HL-60 (cell line): ENCODE measurements around the gene KIF26B.

Experiments
- DNase-seq, 2 experiments: peaks; one replicate each; pipeline ENCODE4 v3.0.0-alpha.2; 2010 to 2020; ENCODE audit warnings: low read depth in 1 of 2, low spot score in 1 of 2
- H3K27ac ChIP-seq: fragments of 250-450 bp; sonication (Bioruptor Pico); replicated peaks from 2 replicates; pipeline ENCODE4 v1.5.1; 2020; ENCODE audit warnings: mild to moderate bottlenecking, moderate library complexity
- H3K27me3 ChIP-seq: fragments of 250-450 bp; sonication (Bioruptor Pico); 2 replicates; pipeline ENCODE4 v1.5.1; 2021; ENCODE audit warnings: mild to moderate bottlenecking, moderate library complexity; ENCODE audit not compliant: insufficient read depth, poor library complexity, severe bottlenecking
- H3K4me3 ChIP-seq: replicated peaks from 2 replicates; pipeline ENCODE4 v1.5.1; 2011; ENCODE audit warnings: mild to moderate bottlenecking, control low read depth, low read length; ENCODE audit not compliant: insufficient read depth
- CTCF ChIP-seq: IDR thresholded peaks from one replicate; pipeline ENCODE4 v1.5.1; 2011; ENCODE audit warnings: low read length, control low read depth, inconsistent platforms; ENCODE audit not compliant: insufficient read depth
- GABPA ChIP-seq: IDR thresholded peaks from 2 replicates; pipeline ENCODE4 v1.6.1; 2012; ENCODE audit warnings: low read depth
- POLR2AphosphoS5 ChIP-seq: IDR thresholded peaks from 2 replicates; pipeline ENCODE4 v1.6.1; 2012; ENCODE audit warnings: low read depth
- SPI1 ChIP-seq: IDR thresholded peaks from 2 replicates; pipeline ENCODE4 v1.6.1; 2012; ENCODE audit warnings: low read depth, mild to moderate bottlenecking, borderline replicate concordance
- TF ChIP-seq, protein P1 (sequence below): IDR thresholded peaks from 2 replicates; pipeline ENCODE4 v1.6.1; 2012; ENCODE audit warnings: low read depth; ENCODE audit not compliant: insufficient replicate concordance

The KIF26B gene

DNA sequence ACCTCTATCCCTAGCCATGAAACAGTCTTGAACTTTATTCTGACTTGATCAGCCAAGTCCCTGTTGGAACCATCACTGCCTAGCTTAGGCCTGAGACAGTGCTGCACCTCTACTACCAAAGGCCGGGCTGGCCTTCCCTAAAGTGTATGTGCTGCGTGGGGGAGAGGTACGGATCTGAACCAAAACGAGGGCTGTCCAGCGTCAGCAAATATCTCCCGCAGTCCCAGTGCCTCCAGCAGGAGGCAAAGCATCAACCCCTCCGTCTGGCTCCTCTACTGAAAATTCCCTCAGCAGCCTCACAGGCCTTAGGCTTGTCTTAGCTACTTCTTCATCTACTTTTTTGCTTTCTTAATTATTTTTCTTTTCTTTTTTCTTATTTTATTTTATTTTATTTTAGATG lies 33.3 kb upstream of the KIF26B start:
- Histone ChIP-seq H3K4me3 (no peak overlapping the region), H3K27me3 (no peaks in the 10 kb centered on the region), H3K27ac (no peak overlapping the region)
- no peak for DNase-seq
- TF ChIP-seq, protein P1, sequence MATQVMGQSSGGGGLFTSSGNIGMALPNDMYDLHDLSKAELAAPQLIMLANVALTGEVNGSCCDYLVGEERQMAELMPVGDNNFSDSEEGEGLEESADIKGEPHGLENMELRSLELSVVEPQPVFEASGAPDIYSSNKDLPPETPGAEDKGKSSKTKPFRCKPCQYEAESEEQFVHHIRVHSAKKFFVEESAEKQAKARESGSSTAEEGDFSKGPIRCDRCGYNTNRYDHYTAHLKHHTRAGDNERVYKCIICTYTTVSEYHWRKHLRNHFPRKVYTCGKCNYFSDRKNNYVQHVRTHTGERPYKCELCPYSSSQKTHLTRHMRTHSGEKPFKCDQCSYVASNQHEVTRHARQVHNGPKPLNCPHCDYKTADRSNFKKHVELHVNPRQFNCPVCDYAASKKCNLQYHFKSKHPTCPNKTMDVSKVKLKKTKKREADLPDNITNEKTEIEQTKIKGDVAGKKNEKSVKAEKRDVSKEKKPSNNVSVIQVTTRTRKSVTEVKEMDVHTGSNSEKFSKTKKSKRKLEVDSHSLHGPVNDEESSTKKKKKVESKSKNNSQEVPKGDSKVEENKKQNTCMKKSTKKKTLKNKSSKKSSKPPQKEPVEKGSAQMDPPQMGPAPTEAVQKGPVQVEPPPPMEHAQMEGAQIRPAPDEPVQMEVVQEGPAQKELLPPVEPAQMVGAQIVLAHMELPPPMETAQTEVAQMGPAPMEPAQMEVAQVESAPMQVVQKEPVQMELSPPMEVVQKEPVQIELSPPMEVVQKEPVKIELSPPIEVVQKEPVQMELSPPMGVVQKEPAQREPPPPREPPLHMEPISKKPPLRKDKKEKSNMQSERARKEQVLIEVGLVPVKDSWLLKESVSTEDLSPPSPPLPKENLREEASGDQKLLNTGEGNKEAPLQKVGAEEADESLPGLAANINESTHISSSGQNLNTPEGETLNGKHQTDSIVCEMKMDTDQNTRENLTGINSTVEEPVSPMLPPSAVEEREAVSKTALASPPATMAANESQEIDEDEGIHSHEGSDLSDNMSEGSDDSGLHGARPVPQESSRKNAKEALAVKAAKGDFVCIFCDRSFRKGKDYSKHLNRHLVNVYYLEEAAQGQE = no peak
- no peak for TF ChIP-seq CTCF
- TF ChIP-seq GABPA = no peak
- TF ChIP-seq POLR2AphosphoS5 = no peak
- no peak for TF ChIP-seq SPI1

- TF ChIP-seq, protein P1 = no peak
- TF ChIP-seq SPI1 = no peak
- no peaks in the 10 kb centered on the region for H3K27me3 ChIP-seq
- no peak overlapping the region for H3K4me3 ChIP-seq
- no peak overlapping the region for H3K27ac ChIP-seq
- no peak for DNase-seq
Measured at GRCh38 chr1:245124241-245124640, 30.5 kb upstream of the KIF26B start.

DNA sequence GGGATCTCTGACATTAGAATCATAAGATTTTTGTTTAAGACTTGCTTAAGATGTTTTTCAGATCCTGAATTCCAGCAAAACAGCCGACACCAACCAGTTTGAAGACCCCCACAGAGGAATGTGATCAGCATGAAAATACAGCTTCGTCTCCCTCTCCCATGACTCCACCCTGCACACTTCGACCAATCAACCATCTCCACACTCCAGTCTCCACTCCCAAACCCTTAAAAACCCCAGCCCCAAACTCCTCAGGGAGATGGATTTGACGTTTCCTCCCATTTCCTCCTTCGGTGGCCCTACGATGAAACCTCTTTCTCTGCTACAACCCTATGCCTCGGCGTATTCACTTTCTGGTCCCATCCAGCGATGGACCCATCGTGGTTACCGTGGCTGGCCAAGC lies 30.1 kb upstream of the KIF26B start:
- TF ChIP-seq GABPA (no peak), SPI1 (no peak), POLR2AphosphoS5 (no peak), CTCF (no peak)
- TF ChIP-seq, protein P1 = no peak

DNA sequence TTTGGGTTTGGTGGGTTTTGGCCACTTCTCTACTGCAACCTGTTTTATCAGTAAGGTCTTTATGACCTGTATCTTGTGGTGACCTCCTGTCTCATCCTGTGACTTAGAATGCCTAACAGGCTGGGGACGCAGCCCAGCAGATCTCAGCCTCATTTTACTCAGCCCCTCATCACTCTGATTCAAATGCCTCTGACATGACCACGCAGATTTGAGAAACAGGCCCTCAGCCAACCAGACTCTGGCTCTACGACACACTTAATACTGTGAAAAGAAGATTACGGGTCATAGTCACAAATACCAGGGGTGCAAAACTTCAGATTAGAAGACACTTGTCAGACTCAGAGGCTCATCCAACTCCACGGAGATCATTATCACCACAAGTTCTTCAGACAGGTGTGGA lies 28.3 kb upstream of the KIF26B start:
- TF ChIP-seq GABPA (no peak), CTCF (no peak), SPI1 (no peak), POLR2AphosphoS5 (no peak)
- TF ChIP-seq, protein P1 = no peak
- no peaks in the 10 kb centered on the region for H3K27me3 ChIP-seq
- no peak overlapping the region for H3K4me3 ChIP-seq
- no peak for DNase-seq
- H3K27ac ChIP-seq = no peak overlapping the region

More for the DNA sequence above, 30.1 kb upstream of the KIF26B start:
- Histone ChIP-seq H3K27ac (no peak overlapping the region), H3K27me3 (no peaks in the 10 kb centered on the region), H3K4me3 (no peak overlapping the region)
- DNase-seq = no peak
